Fibroblast of skin of left biceps (primary cell): Measurements from ENCODE around the gene MAST1.
"Not testable (repeated sequence)": the region's sequence is repeated elsewhere in the genome, so short reads cannot be mapped to it uniquely, and the experiment has no call there.

Source experiments
- DNase-seq, 2 experiments: peaks; one replicate each; pipeline ENCODE4 v3.0.0-alpha.2; 2013; ENCODE audit warnings: low read depth in 2 of 2

The MAST1 gene

DNA sequence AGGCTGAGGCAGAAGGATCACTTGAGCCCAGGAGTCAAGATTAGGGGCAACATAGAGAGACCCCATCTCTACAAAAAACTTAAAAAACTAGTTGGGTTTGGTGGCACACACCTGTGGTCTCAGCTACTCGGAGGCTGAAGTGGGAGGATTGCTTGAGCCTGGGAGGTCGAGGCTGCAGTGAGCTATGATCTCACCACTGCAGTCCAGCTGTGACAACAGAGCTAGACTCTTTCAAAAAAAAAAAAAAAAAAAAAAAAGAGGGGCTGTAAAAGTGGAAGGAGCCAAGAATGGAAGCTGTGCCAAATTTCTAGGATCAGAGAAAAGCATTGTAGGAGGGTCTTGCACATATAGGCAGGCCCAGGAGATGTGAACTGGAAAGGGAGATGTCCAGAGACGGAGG, 33.4 kb downstream of the MAST1 start:
- DNase-seq: no peak

DNA sequence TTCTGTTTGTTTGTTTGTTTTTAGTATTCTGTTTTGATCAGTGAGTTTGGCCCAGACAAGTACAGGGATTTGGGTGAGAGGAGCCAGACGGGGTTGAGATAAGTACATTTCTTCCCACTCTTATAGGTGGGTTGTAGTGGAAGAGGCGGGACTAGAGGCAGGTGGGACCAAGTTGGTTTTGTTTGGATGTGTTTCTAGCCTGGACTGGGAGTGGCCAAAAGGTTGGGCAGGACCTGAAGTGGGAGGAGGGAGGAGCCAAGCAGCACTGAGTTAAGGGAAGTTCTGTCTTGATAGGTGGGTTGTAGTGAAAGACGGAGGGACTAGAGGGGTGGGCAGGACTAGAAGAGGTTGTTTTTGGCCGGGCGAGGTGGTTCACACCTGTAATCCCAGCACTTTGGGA, 33.9 kb downstream of the MAST1 start:
- DNase-seq: no peak

DNA sequence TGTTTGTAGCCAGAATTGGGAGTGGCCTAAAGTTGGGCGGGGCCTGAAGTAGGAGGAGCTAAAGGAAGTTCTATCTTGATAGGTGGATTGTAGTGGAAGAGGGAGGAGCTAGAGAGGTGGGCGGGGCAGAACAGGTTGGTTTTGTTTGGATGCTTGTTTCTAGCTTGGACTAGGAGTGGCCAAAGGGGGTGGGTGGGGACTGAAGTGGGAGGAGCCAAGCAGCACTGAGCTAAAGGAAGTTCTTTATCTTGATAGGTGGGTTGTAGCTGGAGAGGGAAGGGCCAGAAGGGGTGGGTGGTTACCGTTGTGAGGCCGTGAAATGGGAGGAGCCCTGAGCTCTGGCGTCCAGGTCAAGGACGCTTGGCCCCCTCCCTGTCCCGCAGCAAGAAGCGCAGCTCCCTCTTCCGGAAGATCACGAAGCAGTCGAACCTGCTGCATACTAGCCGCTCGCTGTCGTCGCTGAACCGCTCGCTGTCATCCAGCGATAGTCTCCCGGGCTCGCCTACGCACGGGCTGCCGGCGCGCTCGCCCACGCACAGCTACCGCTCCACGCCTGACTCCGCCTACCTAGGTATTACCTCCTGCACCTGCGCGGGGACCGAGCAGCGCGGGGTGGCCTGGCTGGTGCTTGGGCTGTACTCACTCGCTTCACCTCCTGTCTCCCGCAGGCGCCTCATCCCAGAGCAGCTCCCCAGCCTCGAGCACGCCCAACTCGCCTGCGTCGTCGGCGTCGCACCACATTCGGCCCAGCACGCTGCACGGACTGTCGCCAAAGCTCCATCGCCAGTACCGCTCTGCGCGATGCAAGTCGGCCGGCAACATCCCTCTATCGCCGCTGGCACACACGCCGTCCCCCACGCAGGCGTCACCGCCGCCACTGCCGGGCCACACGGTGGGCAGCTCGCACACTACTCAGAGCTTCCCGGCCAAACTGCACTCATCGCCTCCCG, 34.9 kb downstream of the MAST1 start:
- DNase-seq: no peak

DNA sequence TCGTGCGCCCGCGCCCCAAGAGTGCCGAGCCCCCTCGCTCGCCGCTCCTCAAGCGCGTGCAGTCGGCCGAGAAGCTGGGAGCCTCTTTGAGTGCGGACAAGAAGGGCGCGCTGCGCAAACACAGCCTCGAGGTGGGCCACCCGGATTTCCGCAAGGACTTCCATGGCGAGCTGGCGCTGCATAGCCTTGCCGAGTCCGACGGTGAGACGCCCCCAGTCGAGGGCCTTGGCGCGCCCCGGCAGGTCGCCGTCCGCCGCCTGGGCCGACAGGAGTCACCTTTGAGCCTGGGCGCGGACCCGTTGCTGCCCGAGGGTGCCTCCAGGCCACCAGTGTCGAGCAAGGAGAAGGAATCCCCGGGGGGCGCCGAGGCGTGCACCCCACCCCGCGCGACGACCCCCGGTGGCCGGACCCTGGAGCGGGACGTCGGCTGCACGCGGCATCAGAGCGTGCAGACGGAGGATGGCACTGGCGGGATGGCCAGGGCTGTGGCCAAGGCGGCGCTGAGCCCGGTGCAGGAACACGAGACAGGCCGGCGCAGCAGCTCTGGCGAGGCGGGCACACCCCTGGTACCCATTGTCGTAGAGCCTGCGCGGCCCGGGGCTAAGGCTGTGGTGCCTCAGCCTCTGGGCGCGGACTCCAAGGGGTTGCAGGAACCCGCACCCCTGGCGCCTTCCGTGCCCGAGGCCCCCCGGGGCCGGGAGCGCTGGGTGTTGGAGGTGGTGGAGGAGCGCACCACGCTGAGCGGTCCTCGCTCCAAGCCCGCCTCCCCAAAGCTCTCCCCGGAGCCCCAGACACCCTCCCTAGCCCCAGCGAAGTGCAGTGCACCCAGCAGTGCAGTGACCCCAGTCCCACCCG, 35.8 kb downstream of the MAST1 start:
- no peak for DNase-seq

DNA sequence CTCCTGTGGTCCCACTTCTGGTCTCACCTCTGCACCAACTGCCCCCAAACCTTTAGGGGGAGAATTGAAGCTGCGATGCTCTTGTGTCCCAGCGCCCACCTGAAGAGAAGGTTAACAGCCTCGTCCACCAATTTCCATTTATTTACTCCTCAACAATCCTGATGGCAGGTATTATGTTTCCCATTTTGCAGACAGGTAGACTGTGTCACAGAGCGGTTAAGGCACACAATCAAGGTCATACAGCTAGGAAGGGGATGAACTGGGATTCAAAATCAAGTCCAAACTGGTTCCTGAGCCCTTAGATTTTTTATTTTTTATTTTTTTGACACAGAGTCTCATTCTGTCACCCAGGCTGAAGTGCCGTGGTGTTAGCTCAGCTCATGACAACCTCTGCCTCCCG, 36.8 kb downstream of the MAST1 start:
- no peak for DNase-seq

DNA sequence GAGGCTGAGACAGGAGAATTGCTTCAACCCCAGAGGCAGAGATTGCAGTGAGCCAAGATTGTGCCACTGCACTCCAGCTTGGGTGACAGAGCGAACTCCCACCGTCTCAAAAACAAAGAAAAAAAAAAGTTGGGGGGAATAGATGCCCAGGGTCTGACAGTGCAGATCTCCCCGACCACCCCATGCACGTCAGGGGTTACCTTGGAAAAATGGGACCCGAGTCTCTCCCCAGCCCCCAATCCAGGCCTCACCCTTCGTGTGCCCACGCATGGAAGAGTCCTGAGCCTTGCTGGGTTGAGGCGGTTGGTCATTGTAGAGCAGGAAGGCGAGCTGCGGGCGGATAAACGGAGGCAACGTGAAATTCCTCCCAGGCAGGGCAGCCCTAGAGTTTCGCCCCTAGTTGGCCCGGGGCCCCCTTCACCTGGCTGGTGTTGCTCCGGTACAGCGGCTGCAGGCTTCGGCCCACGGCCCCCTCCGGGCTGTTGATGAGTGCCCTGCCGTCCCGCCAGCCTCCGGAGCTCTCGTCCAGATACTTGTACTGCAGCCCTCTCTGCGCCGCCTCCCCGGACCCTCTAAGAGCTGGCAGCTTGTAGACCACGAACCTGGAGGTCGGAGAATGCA, 42.3 kb downstream of the MAST1 start:
- no peak for DNase-seq

DNA sequence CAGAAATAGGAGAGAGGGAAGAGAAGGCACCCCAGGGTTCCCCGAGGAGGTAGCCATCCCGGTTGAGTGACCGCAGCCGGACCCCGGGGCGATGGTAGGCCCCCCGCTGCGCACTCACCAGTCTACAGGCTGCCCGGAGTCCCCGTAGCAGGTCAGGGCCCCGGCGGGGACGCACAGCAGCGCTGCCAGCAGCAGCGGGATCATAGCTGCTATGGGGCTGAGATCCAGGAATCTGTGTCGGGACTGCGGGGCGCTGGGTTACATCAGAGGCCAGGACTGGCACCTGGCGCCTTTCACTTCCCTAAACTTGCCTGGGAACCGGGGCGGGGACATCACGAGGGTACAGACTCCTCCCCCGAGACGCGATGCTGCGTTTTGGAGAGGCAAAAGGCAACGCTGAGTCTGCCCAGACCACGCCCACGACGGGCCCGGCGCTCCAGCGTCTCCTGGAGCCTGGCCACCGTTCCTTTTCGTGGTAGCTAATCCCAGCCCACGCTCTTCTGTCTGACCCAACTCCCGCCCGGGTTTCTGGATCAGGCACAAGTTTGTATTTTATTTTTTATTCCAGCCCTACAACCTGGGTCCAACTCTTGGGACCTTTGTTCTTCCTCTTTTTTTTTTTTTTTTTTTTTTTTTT, 43.0 kb downstream of the MAST1 start, which contains the start of gene DNASE2:
DNASE2 (minus strand) TSS at position 278 of the 637 bp plus-strand sequence; CDS start at position 204, 74 bp downstream.
- DNase-seq: peak; percentile 61 to 63

DNA sequence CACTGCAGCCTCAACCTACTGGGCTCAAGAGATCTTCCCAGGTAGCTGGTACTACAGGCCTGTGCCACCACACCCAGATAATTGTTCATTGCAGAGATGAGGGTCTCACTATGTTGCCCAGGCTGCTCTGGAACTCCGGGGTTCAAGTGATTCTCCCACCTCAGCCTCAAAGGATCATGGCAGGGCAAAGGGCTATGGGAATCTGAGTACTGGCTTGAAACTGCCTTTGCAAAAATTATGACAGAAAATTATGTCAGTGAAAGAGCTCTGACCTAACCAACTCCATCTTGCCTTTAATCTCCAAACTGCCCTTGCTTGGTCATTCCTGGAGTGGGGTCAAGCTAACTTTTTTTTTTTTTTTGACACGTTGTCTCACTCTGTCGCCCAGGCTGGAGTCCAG, 44.3 kb downstream of the MAST1 start:
- no peak for DNase-seq

DNA sequence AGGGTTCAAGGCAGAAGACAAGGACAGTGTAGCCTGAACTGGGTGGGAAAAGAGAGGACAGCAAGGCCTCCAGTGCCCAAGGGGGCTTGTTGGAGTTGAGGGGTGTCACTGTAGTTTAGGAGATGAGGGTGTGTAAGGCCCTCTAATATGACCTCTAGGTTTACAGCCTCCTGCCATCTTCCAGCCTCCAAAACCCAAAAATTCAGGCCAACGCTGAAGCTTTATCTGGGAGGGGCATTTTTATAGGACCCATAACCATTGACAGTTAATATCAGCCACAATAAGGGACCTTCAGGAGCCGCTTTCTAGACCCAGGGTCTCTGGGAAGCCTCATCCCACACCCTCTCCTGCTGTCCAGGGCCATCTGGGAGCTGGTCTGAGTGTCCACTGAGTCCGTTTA, 45.9 kb downstream of the MAST1 start:
- DNase-seq: no peak

DNA sequence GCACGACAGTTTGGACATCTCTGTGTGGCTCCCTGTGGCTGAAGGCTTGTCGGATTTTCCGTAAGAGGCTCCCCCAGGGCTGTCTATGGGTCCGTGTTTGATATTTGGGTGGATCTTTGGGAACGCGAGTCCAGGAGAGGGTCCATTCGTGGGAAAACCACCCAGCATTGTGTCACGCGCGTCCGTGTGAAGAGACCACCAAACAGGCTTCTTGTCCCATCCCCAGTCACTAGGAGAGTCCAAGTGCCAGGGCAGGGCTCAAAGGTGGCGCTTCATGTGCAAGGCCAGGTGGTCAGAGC, 46.3 kb downstream of the MAST1 start:
- no peak for DNase-seq

DNA sequence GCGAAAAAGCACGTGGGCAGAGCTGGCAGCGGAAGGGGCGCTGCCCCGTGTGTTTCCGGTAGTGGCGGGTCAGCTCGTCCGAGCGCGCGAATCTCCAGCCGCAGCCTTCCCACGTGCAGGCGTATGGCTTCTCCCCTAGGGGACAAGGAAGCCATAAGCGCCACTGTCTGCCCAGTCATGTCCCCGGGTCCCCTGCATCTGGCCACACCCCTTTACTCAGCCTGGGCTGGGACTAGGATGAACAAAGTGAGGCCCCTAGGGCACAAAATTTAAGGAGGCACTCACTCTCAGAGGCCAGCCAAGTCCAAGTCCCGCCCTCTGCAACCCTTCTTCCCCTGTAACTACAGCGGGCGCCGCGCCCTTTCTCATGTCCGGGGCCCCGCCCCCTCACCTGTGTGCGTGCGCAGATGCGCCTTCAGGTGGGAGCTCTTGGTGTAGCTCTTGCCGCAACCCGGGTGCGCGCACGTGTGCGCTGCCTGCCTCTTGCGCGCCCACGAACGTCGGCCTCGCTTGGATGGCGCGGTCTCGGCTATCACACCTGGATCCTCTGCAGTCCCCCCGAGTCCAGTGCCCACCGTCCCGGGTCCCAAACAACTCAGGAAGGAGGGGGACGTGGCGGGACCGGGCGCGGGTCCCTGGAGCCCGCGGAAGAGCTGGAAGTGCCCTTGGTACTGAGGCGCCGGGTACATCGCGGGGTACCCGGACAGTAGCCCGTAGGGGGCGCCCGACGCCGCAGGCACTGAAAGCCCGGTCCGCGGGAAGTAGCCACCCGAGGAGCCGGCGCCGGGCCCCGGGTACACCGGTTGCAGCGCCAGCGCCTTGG, 46.8 kb downstream of the MAST1 start:
- no peak for DNase-seq

DNA sequence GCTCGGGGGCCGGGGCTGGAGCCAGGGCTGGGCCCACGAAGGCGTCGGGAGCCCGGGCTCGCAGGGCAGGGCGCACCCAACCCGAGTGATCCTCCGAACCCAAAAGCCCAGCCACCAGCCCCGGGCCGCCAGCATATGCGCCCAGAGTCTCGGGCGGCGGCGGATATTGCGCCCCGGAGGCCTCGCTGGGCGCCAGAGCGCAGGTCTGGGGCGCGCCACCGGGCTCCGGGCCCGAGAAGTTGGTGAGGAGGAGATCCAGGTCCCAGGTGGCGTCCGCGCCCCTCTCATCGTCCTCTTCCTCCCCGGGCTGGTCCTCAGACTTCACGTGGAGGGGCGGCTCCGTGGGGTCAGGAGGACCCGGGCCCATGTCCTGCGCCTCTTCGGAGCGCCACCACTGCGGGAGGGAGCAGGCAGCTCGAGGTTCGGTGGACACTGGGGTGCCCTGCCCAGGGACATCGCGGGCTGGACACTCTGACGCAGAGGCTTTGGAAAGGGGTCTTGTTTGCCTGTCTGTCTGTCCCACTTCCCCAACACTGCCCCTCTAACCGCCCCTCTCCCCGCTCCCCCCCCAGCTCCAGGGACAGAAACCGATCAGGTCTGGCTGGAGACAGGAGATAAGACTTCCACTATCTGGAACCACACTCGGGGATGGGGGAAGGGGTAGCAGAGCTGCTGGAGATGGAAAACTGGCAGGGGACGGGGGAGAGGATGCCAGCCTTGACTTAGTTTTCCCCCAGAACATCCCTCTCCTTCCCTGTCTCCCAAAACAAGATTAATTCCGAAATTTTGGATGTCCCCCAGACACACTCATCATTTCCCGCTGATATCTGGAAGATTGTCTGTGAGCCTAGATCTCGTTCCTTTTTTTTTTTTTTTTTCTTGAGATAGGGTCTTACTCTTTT, 47.7 kb downstream of the MAST1 start:
- DNase-seq: no peak

DNA sequence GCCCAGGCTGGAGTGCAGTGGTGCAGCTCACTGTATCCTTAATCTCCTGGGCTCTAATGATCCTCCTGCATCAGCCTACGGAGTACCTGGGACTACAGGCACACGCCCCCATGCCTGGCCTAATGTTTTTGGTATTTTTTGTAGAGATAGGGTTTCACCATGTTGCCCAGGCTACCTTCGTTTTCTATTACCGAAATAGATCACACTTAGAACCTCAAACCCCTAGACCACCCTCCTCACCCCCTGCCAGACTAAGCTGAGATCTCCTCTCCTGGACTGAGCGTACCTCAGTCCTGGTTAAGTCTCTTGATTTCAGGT, 48.3 kb downstream of the MAST1 start:
- no peak for DNase-seq

DNA sequence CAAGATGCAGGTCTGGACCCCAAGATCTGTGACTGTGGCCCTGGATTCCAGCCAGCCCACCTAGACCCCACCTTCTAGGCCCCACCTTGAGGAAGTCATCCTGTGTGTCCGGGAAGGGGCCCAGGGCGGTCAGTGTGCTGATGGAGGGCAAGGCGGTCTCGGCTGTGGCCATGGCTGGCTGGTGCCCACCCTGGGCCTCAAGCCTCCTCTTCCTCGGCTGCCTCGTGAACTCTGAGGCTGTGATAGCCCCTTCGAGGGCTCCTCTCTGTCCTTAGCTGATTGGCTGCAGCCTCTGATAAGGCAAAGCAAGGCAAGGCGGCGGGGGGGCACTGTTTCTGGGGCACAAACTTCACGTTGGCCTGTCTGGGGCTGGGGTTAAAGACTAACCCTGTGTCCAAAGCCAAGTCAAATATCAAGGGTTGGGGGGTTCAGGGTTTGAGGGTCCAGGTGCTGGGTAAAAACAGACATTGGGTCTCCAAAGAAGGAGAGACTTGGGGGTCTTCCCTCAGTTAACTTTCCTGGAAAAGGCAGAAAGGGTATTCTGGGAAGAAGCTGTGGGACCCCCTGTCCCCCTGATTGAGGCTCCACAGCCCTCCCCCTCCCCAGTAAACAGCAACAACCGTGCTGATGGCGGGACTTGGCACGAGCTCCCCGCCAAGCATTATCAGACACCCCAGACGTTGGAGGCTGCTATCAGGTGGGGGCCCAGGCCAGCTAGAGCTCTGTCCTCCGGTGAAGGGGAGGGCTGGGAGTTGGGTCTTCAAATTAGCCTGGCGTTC, 48.8 kb downstream of the MAST1 start, which contains the start of gene KLF1:
KLF1 (minus strand) TSS at position 233 of the 779 bp plus-strand sequence; CDS start at position 172, 61 bp downstream.
- no peak for DNase-seq

DNA sequence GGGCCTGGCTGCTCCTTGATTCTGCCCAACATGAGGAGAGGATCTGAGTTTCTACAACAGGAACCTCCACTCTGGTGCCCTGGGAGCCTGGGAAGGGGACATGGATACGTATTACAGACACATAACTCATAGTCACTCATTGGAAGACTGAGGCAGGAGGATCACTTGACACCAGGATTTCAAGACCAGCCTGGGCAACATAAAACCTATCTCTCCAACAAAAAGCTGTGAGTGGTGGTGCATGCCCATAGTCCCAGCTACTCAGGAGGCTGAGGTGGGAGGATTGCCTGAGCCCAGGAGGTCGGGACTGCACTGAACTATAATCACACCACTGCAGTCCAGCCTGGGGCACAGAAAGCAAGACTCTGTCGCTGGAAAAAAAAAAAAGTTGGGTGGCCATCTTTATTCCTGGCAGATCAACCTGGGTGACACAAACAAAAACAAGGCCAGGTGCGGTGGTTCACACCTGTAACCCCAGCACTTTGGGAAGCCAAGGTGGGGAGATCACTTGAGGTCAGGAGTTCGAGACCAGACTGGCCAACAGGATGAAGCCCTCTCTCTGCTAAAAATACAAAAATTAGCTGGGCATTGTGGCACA, 49.8 kb downstream of the MAST1 start:
- DNase-seq: no peak

DNA sequence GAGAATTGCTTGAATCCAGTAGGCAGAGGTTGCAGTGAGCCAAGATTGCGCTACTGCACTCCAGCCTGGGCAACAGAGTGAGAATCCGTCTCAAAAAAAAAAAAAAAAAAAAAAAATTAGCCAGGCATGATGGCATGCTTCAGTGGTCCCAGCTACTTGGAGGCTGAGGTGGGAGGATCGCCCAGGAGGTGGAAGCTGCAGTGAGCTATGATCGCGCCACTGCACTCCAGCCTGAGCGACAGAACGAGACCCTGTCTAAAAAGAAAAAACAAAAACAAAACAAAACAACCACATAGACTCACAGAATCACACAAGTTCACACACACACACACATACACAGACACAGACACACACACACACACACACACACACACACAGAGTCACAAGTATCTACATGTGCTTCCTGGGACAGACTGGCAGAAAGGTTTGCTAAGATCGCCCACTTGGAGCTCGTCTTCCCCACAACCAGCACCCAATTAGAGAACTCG, 52.0 kb downstream of the MAST1 start:
- not testable (repeated sequence) for DNase-seq

DNA sequence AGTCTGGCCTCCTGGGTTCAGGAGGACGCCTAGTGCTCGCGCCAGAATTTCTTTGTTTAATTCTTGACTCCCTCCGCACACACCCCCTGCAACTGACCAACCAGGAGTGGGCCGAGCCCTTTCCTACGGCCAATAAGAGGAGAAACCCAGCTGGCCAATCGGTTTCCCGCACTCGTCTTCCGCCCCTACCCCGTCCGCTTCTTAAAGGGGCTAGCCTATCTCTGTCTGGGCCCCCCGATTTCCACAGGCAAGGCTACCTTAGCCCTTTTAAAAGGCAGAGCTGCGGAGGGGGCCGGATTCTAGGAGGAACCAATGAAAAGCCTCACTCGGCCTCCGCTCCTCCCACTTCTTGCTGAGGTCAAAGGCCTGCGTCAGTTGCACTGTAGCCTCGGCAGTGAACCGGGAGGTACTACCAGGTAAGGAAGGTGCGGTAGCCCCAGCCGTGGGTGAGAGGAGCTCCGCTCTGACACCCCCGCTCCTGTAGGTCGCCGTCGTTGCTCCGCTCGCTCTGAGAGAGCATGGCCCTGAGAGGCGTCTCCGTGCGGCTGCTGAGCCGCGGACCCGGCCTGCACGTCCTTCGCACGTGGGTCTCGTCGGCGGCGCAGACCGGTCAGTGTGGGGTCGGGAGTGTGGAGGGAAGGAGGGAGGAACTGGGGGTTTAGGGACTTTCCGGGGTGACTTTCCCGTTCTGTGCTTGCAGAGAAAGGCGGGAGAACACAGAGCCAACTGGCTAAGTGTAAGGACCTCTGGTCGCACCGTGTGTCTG, 52.7 kb downstream of the MAST1 start, which contains the start of gene GCDH:
GCDH (plus strand) TSS at position 374 of the 766 bp plus-strand sequence; CDS start at position 519, 145 bp downstream.
- peak; percentile 95 for DNase-seq
